GM12878 (cell line): ENCODE results near the gene ADCYAP1R1. TPM values are rescaled to one million over a fixed set of nuclear protein-coding genes. Genes with fewer than 3 reads are reported as not detected.

Experiments used
- ATAC-seq: fragments of 200-7000 bp; cut with Tn5 transposase; 3 replicates; pipeline ENCODE4 v1.9.1; 2020; ENCODE audit warnings: mild to moderate bottlenecking, moderate library complexity
- BruUV-seq: library from RNA; stranded (reverse); fragments of 400-500 nt; replicated peaks from 2 replicates; lab custom pipeline; 2021; lab: Mats Ljungman, UMichigan
- CTCF ChIA-PET: fragments of 300-600 bp; sonication (Branson Sonifier 250); formaldehyde crosslinking; extraction: SDS; loops from one replicate; lab custom pipeline; 2021; ENCODE audit warnings: inconsistent platforms; lab: Yijun Ruan, JAX
- POLR2A ChIA-PET: fragments of 350-600 bp; formaldehyde crosslinking; extraction: SDS; loops from one replicate; lab custom pipeline; 2021; ENCODE audit warnings: inconsistent platforms; lab: Charles Lee
- RAD21 ChIA-PET: fragments of 300-600 bp; sonication (Branson Sonifier 250); formaldehyde crosslinking; loops from one replicate; lab custom pipeline; 2023; ENCODE audit warnings: antibody characterized with exemption; ENCODE audit not compliant: unreplicated experiment; lab: Charles Lee
- SMC1A ChIA-PET: fragments of 300-600 bp; sonication (Branson Sonifier 250); formaldehyde crosslinking; loops from one replicate; lab custom pipeline; 2023; ENCODE audit not compliant: unreplicated experiment, uncharacterized antibody; lab: Charles Lee
- DNase-seq: peaks from one replicate; pipeline ENCODE4 v3.0.0-alpha.2; 2011; ENCODE audit warnings: low read depth, low spot score
- FAIRE-seq: peaks from 3 replicates; lab custom pipeline; 2011; peaks lifted over from hg19 to GRCh38; lab: Jason Lieb, UNC
- H2AFZ ChIP-seq: 2 replicates; pipeline ENCODE4 v1.6.0; 2011; ENCODE audit warnings: low read depth, low read length, control low read depth; ENCODE audit not compliant: control insufficient read depth
- H3K27ac ChIP-seq: 2 replicates; pipeline ENCODE4 v1.5.1; 2011; ENCODE audit warnings: control low read depth; ENCODE audit not compliant: control insufficient read depth, insufficient read depth
- H3K27me3 ChIP-seq, 2 experiments: replicated peaks in 1 of 2; 2 replicates each; pipeline versions ENCODE4 v1.6.0 to v1.6.1; 2011; ENCODE audit warnings: low read length in 1 of 2; ENCODE audit not compliant: control insufficient read depth in 2 of 2, insufficient read depth in 2 of 2
- H3K36me3 ChIP-seq, 2 experiments: 2 replicates each; pipeline ENCODE4 v1.5.1; 2011; ENCODE audit warnings: low read length in 1 of 2; ENCODE audit not compliant: control insufficient read depth in 2 of 2, insufficient read depth in 2 of 2
- H3K4me1 ChIP-seq: 2 replicates; pipeline ENCODE4 v1.6.1; 2011; ENCODE audit warnings: mild to moderate bottlenecking, low read length, moderate library complexity, mixed read lengths; ENCODE audit not compliant: control insufficient read depth, insufficient read depth
- H3K4me2 ChIP-seq: 2 replicates; pipeline ENCODE4 v1.6.0; 2011; ENCODE audit warnings: control low read depth; ENCODE audit not compliant: control insufficient read depth, insufficient read depth
- H3K4me3 ChIP-seq: fragments of 200-600 bp; sonication (generic); 2 replicates; pipeline ENCODE4 v1.5.1; 2016
- H3K79me2 ChIP-seq: 2 replicates; pipeline ENCODE4 v1.6.0; 2011; ENCODE audit warnings: low read length; ENCODE audit not compliant: control insufficient read depth, insufficient read depth
- H3K9ac ChIP-seq: 2 replicates; pipeline ENCODE4 v1.8.0; 2011; ENCODE audit warnings: low read length, control low read depth, mixed read lengths; ENCODE audit not compliant: control insufficient read depth, insufficient read depth
- H3K9me3 ChIP-seq: replicated peaks from 3 replicates; pipeline ENCODE4 v1.5.1; 2011; ENCODE audit warnings: mild to moderate bottlenecking, low read length; ENCODE audit not compliant: control insufficient read depth, insufficient read depth
- H4K20me1 ChIP-seq: 2 replicates; pipeline ENCODE4 v1.6.0; 2011; ENCODE audit not compliant: control insufficient read depth, insufficient read depth
- BACH1 ChIP-seq: fragments of 450-650 bp; IDR thresholded peaks from 2 replicates; pipeline ENCODE4 v1.6.1; 2017; ENCODE audit warnings: mild to moderate bottlenecking, borderline replicate concordance
- BMI1 ChIP-seq: fragments of 450-650 bp; IDR thresholded peaks from 2 replicates; pipeline ENCODE4 v1.6.1; 2016; ENCODE audit warnings: mild to moderate bottlenecking, moderate library complexity, borderline replicate concordance
- CBFB ChIP-seq: IDR thresholded peaks from 2 replicates; pipeline ENCODE4 v1.6.1; 2016; ENCODE audit warnings: antibody characterized with exemption, low read depth
- CEBPB ChIP-seq, 2 experiments: fragments of 150-350 bp in 1 of 2; IDR thresholded peaks; 2 replicates each; pipeline ENCODE4 v1.6.1; 2012 to 2014; ENCODE audit warnings: low read depth in 2 of 2, low read length in 2 of 2, borderline replicate concordance in 1 of 2, inconsistent platforms in 1 of 2
- E2F4 ChIP-seq: IDR thresholded peaks from 2 replicates; pipeline ENCODE4 v1.6.1; 2012; ENCODE audit warnings: low read depth, low read length, improper control_type of control experiment
- EP300 ChIP-seq, 2 experiments: fragments of 150-350 bp in 1 of 2; IDR thresholded peaks; 2 replicates each; pipeline ENCODE4 v1.6.1; 2011 to 2012; ENCODE audit warnings: low read depth in 2 of 2, low read length in 2 of 2, borderline replicate concordance in 1 of 2, improper control_type of control experiment in 1 of 2, inconsistent platforms in 1 of 2; ENCODE audit not compliant: control insufficient read depth in 1 of 2
- FOXM1 ChIP-seq: IDR thresholded peaks from 2 replicates; pipeline ENCODE4 v1.6.1; 2012; ENCODE audit warnings: low read depth, mild to moderate bottlenecking, inconsistent platforms, low read length, moderate library complexity
- GATAD2B ChIP-seq: fragments of 450-650 bp; conservative IDR thresholded peaks from 2 replicates; pipeline ENCODE4 v1.6.1; 2017; ENCODE audit warnings: low read depth, mild to moderate bottlenecking, moderate library complexity
- HDAC6 ChIP-seq: fragments of 200-600 bp; sonication (generic); IDR thresholded peaks from one replicate; pipeline ENCODE4 v1.8.0; 2017; ENCODE audit warnings: antibody characterized with exemption; ENCODE audit not compliant: unreplicated experiment
- MYC ChIP-seq: IDR thresholded peaks from 2 replicates; pipeline ENCODE4 v1.6.1; 2011; ENCODE audit warnings: mild to moderate bottlenecking, low read length, moderate library complexity, inconsistent platforms; ENCODE audit not compliant: insufficient read depth, insufficient replicate concordance, insufficient read length, severe bottlenecking
- NBN ChIP-seq: fragments of 450-650 bp; IDR thresholded peaks from 2 replicates; pipeline ENCODE4 v1.6.1; 2016
- SKIL ChIP-seq: fragments of 450-650 bp; IDR thresholded peaks from 2 replicates; pipeline ENCODE4 v1.6.1; 2017; ENCODE audit warnings: mild to moderate bottlenecking, low read depth, inconsistent platforms; ENCODE audit not compliant: poor library complexity, severe bottlenecking
- SP1 ChIP-seq: IDR thresholded peaks from one replicate; pipeline ENCODE4 v1.6.1; 2011; ENCODE audit warnings: low read depth, low read length
- WGBS: methylation state at CpG from one replicate; pipeline ENCODE4 v1.1.6; 2016; ENCODE audit warnings: low lambda C conversion rate; ENCODE audit not compliant: insufficient replicate concordance, insufficient coverage; ENCODE audit errors: missing lambda C conversion rate; 5-methylcytosine and 5-hydroxymethylcytosine counted together
- in situ Hi-C: fragments of 300-500 bp; cut with MboI; formaldehyde crosslinking; loops from 9 replicates; pipeline ENCODE4 v1.14.3; 2018; ENCODE audit warnings: mixed read lengths
- intact Hi-C: fragments of 100-400 bp; cut with micrococcal nuclease; formaldehyde crosslinking; loops from one replicate; pipeline ENCODE4 v1.14.2; 2022; ENCODE audit not compliant: unreplicated experiment
- polyA plus RNA-seq, 11 experiments: library from polyadenylated mRNA; depleted of rRNA in 4 of 11; unstranded in 6 of 11; stranded (reverse) in 5 of 11; fragments of >200 nt; fragmentation: Nextera tagmentation in 4 of 11; fragmentation: Illumina TruSeq in 1 of 11; extraction: Ambion mirVana in 4 of 11; extraction: Trizol in 1 of 11; gene quantifications; 1 replicate in 1 of 11; 2 replicates in 10 of 11; pipeline versions ENCODE4 v1.2.1 to v1.2.3, GENCODE V29; 2011 to 2016; ENCODE audit warnings: inconsistent platforms in 2 of 11, missing spikeins in 2 of 11, low read depth in 1 of 11
- total RNA-seq, 4 experiments: library from RNA; depleted of rRNA in 3 of 4; stranded (reverse); fragments of >200 nt in 3 of 4; fragmentation: Illumina TruSeq in 1 of 4; extraction: Trizol in 1 of 4; gene quantifications; 2 replicates each; pipeline versions ENCODE4 v1.2.1 to v1.2.3, GENCODE V29; 2013 to 2021

Gene ADCYAP1R1
- total and polyA plus RNA-seq, 10 of the 15 experiments (the other 5 are each of a cell fraction or from before 2014, with no cell fraction given): not detected

GRCh38 chr7:31093282-31093681 is 41.2 kb downstream of the ADCYAP1R1 start:
- no peaks in the 10 kb centered on the region for H3K9me3 ChIP-seq
- no TSS peak for BruUV-seq
- no peak overlapping the region for H3K4me2 ChIP-seq
- ChIA-PET POLR2A (no interaction called here), CTCF (no interaction called here), RAD21 (no interaction called here), SMC1A (no interaction called here)
- no peak overlapping the region for H3K4me3 ChIP-seq
- no peaks in the 10 kb centered on the region for H3K36me3 ChIP-seq
- no peak for FAIRE-seq
- TF ChIP-seq GATAD2B: no peak
- TF ChIP-seq SKIL: no peak
- no peak for TF ChIP-seq NBN
- TF ChIP-seq BMI1: no peak
- TF ChIP-seq EP300 (IDR thresholded peaks at IDR 0.05; ENCODE audit: borderline replicate concordance in 1 of 2, control insufficient read depth in 1 of 2, low read depth in 2 of 2, low read length in 2 of 2): no peak
- no peak overlapping the region for H2AFZ ChIP-seq
- H3K79me2 ChIP-seq: no peaks in the 10 kb centered on the region
- no peak for DNase-seq
- no peak overlapping the region for H3K27ac ChIP-seq
- in situ Hi-C loops (no loop called here), intact Hi-C loops (no loop called here)
- H3K27me3 ChIP-seq: peaks cover 0 to 2% of the 10 kb centered on the region in 2 experiments; a peak in 2 of 4 replicates
- WGBS: 35% methylated on average over 3 of the region's 3 CpGs
- no peaks in the 10 kb centered on the region for H4K20me1 ChIP-seq
- no peaks in the 10 kb centered on the region for H3K4me1 ChIP-seq
- H3K9ac ChIP-seq: no peak overlapping the region
- no peak for ATAC-seq

- DNase-seq: no peak
- Histone ChIP-seq H3K9me3 (no peaks in the 10 kb centered on the region), H3K36me3 (no peaks in the 10 kb centered on the region)
- TF ChIP-seq BACH1 (no peak), FOXM1 (no peak), E2F4 (no peak), MYC (no peak), SP1 (no peak), CBFB (no peak), HDAC6 (no peak), CEBPB (IDR thresholded peaks at IDR 0.05; ENCODE audit: borderline replicate concordance in 1 of 2, low read depth in 2 of 2, low read length in 2 of 2) (no peak)
- TF ChIP-seq, all 136 proteins: peak for 0
- no peak for ATAC-seq
- Histone ChIP-seq H2AFZ (no peak overlapping the region), H3K27me3 (peaks cover 0 to 2% of the 10 kb centered on the region in 2 experiments; a peak in 2 of 4 replicates), H3K4me2 (no peak overlapping the region), H3K79me2 (no peaks in the 10 kb centered on the region), H3K4me3 (no peak overlapping the region), H3K27ac (no peak overlapping the region), H4K20me1 (no peaks in the 10 kb centered on the region), H3K4me1 (no peaks in the 10 kb centered on the region), H3K9ac (no peak overlapping the region)
- WGBS: 13% methylated on average over 4 of the region's 4 CpGs
- in situ Hi-C loops (no loop called here), intact Hi-C loops (no loop called here)
- POLR2A ChIA-PET: no interaction called here
- RAD21 ChIA-PET: no interaction called here
- no peak for FAIRE-seq
- SMC1A ChIA-PET: no interaction called here
- CTCF ChIA-PET: interaction anchor here (1.0 kb wide), 1 partner anchor 155 kb away, joined by 3 read pairs; no protein-coding TSS in a partner anchor
- no TSS peak for BruUV-seq
Observed at GRCh38 chr7:31094271-31094670, 42.2 kb downstream of the ADCYAP1R1 start.
